Upper lobe of left lung (tissue), 6 donors: Measurements from ENCODE around the gene LAMTOR2. TPM values are rescaled to one million over a fixed set of nuclear protein-coding genes. Genes with fewer than 3 reads are reported as not detected.

Experiments
- ATAC-seq, 2 donors: fragments of 200-7000 bp; cut with Tn5 transposase; one replicate each; pipeline ENCODE4 v1.9.1; 2022; ENCODE audit warnings: mild to moderate bottlenecking in 2 of 2, moderate library complexity in 2 of 2; ENCODE audit not compliant: low FRiP score in 2 of 2
- DNase-seq, 2 donors: peaks; one replicate each; pipeline ENCODE4 v3.0.0-alpha.2; 2019 to 2020
- H3K27ac ChIP-seq, 4 donors: fragments of 200-600 bp; sonication (generic); one replicate each; pipeline ENCODE4 v1.5.1; 2016 to 2019
- H3K27me3 ChIP-seq, 4 donors: fragments of 200-600 bp; sonication (generic); one replicate each; pipeline ENCODE4 v1.5.1; 2017 to 2019
- H3K36me3 ChIP-seq, 4 donors: fragments of 200-600 bp; sonication (generic); one replicate each; pipeline ENCODE4 v1.5.1; 2016 to 2019
- H3K4me1 ChIP-seq, 4 donors: fragments of 200-600 bp; sonication (generic); one replicate each; pipeline ENCODE4 v1.5.1; 2018 to 2019
- H3K4me3 ChIP-seq, 4 donors: fragments of 200-600 bp; sonication (generic); one replicate each; pipeline ENCODE4 v1.5.1; 2017 to 2019; ENCODE audit warnings: mild to moderate bottlenecking in 2 of 4, moderate library complexity in 1 of 4
- H3K9me3 ChIP-seq, 4 donors: fragments of 200-600 bp; sonication (generic); one replicate each; pipeline ENCODE4 v1.5.1; 2018 to 2019
- CTCF ChIP-seq, 6 experiments: fragments of 450-650 bp in 4 of 6; fragments of 200-600 bp in 2 of 6; sonication (generic) in 2 of 6; IDR thresholded peaks; one replicate each; pipeline ENCODE4 v1.5.1; 2016 to 2019; ENCODE audit warnings: antibody characterized with exemption in 6 of 6
- EP300 ChIP-seq, 4 donors: sonication (generic); formaldehyde crosslinking; IDR thresholded peaks; one replicate each; pipeline ENCODE4 v1.5.1; 2017; ENCODE audit warnings: antibody characterized with exemption in 4 of 4, control low read depth in 2 of 4
- POLR2A ChIP-seq, 4 donors: fragments of 450-650 bp; IDR thresholded peaks; one replicate each; pipeline ENCODE4 v1.5.1; 2016 to 2017; ENCODE audit warnings: antibody characterized with exemption in 4 of 4, mild to moderate bottlenecking in 2 of 4
- POLR2AphosphoS5 ChIP-seq, 2 donors: sonication (generic); formaldehyde crosslinking; IDR thresholded peaks; one replicate each; pipeline ENCODE4 v1.5.1; 2017; ENCODE audit warnings: antibody characterized with exemption in 2 of 2
- WGBS, 2 donors: methylation state at CpG; one replicate each; pipeline ENCODE4 v1.1.5; 2017 to 2018; 5-methylcytosine and 5-hydroxymethylcytosine counted together
- total RNA-seq, 6 donors: library from RNA; depleted of rRNA in 4 of 6; stranded (reverse); fragments of >200 nt in 4 of 6; gene quantifications; one replicate each; pipeline versions ENCODE4 v1.1.0 to v1.2.1, GENCODE V29; 2016 to 2021
- donor health status: DM: no; HTN: no; CAD: no; lungs with moderate emphysema.
- donor health status: DM: no; HTN: yes; CAD: no; lungs with severe emphysema.

The LAMTOR2 gene
- total RNA-seq, 6 donors from 2014 or later: 35.6 to 84.5 (median 68.8) TPM

GRCh38 chr1:156056326-156056849 lies 1.8 kb downstream of the LAMTOR2 start:
- no peaks in the 10 kb centered on the region for H3K27me3 ChIP-seq
- 86 to 100% methylated on average over 1 of the region's 1 CpG for WGBS, 2 donors
- peak overlapping the region in 1 of 4 donors; percentile 90 for H3K27ac ChIP-seq
- H3K4me3 ChIP-seq: no peak overlapping the region
- no peaks in the 10 kb centered on the region for H3K9me3 ChIP-seq
- no peak for DNase-seq
- peaks cover 13 to 25% (median 20%) of the 10 kb centered on the region in 4 donors for H3K4me1 ChIP-seq
- TF ChIP-seq POLR2A (IDR thresholded peaks at IDR 0.05): no peak
- TF ChIP-seq EP300 (IDR thresholded peaks at IDR 0.05): no peak
- no peak for TF ChIP-seq POLR2AphosphoS5 (IDR thresholded peaks at IDR 0.05)
- no peak for TF ChIP-seq CTCF (IDR thresholded peaks at IDR 0.05)
- no peak for ATAC-seq
- H3K36me3 ChIP-seq: peaks cover 0 to 16% (median 6%) of the 10 kb centered on the region in 4 donors

- Histone ChIP-seq H3K36me3 (peaks cover 0 to 15% (median 6%) of the 10 kb centered on the region in 4 donors), H3K27ac (peak within 1 kb of the TSS in 3 of 4 donors; percentile 25 to 70 (median 70)), H3K9me3 (no peaks in the 10 kb centered on the region), H3K4me3 (peak within 1 kb of the TSS; percentile 9 to 54 (median 44)), H3K4me1 (peaks cover 0 to 10% (median 4%) of the 10 kb centered on the region in 4 donors), H3K27me3 (no peaks in the 10 kb centered on the region)
- DNase-seq (peak in 1 of 2 donors; percentile 89), ATAC-seq (peak; percentile 49 to 90)
- 48 to 56% methylated on average over 11 of the region's 11 CpGs for WGBS, 2 donors
- peak in 2 of 4 donors; percentile 29 to 64 for TF ChIP-seq POLR2A (IDR thresholded peaks at IDR 0.05)
- peak in 1 of 2 donors; percentile 43 for TF ChIP-seq POLR2AphosphoS5 (IDR thresholded peaks at IDR 0.05)
- TF ChIP-seq EP300 (IDR thresholded peaks at IDR 0.05): no peak
Observed at GRCh38 chr1:156060937-156061636, 6.5 kb downstream of the LAMTOR2 start, which contains the start of gene RAB25. RAB25 (plus strand) TSS chr1:156061160; CDS start chr1:156061401, 241 bp downstream.

GRCh38 chr1:156062189-156062588 lies 7.6 kb downstream of the LAMTOR2 start:
- no peaks in the 10 kb centered on the region for H3K9me3 ChIP-seq
- peaks cover 0 to 11% (median 6%) of the 10 kb centered on the region in 4 donors for H3K36me3 ChIP-seq
- peak overlapping the region in 3 of 4 donors; percentile 7 to 70 (median 25) for H3K27ac ChIP-seq
- peaks cover 0 to 10% (median 0%) of the 10 kb centered on the region in 4 donors for H3K4me1 ChIP-seq
- peak overlapping the region in 3 of 4 donors; percentile 38 to 54 (median 51) for H3K4me3 ChIP-seq
- DNase-seq (peak in 1 of 2 donors; percentile 35), ATAC-seq (no peak)
- no peaks in the 10 kb centered on the region for H3K27me3 ChIP-seq
- WGBS, 2 donors: 61 to 68% methylated on average over 3 of the region's 3 CpGs
- no peak for TF ChIP-seq POLR2A (IDR thresholded peaks at IDR 0.05)
- no peak for TF ChIP-seq POLR2AphosphoS5 (IDR thresholded peaks at IDR 0.05)
- no peak for TF ChIP-seq EP300 (IDR thresholded peaks at IDR 0.05)

GRCh38 chr1:156063997-156064285 lies 9.4 kb downstream of the LAMTOR2 start:
- Histone ChIP-seq H3K4me3 (no peak overlapping the region), H3K27me3 (no peaks in the 10 kb centered on the region), H3K36me3 (peaks cover 0 to 3% (median 0%) of the 10 kb centered on the region in 4 donors), H3K27ac (no peak overlapping the region), H3K4me1 (peaks cover 0 to 10% (median 0%) of the 10 kb centered on the region in 4 donors), H3K9me3 (no peaks in the 10 kb centered on the region)
- no peak for TF ChIP-seq POLR2AphosphoS5 (IDR thresholded peaks at IDR 0.05)
- no peak for TF ChIP-seq EP300 (IDR thresholded peaks at IDR 0.05)
- TF ChIP-seq CTCF (IDR thresholded peaks at IDR 0.05): no peak
- TF ChIP-seq POLR2A (IDR thresholded peaks at IDR 0.05): no peak
- WGBS, 2 donors: 67 to 82% methylated on average over 2 of the region's 2 CpGs
- no peak for DNase-seq
- no peak for ATAC-seq

- Histone ChIP-seq H3K36me3 (peaks cover 0 to 3% (median under 1%) of the 10 kb centered on the region in 4 donors), H3K27me3 (no peaks in the 10 kb centered on the region), H3K4me3 (no peak overlapping the region), H3K4me1 (peaks cover 0 to 10% (median 0%) of the 10 kb centered on the region in 4 donors), H3K9me3 (no peaks in the 10 kb centered on the region), H3K27ac (no peak overlapping the region)
- no peak for DNase-seq
- ATAC-seq: no peak
- 97 to 100% methylated on average over 2 of the region's 2 CpGs for WGBS, 2 donors
- TF ChIP-seq CTCF (IDR thresholded peaks at IDR 0.05) (no peak), EP300 (IDR thresholded peaks at IDR 0.05) (no peak), POLR2AphosphoS5 (IDR thresholded peaks at IDR 0.05) (no peak), POLR2A (IDR thresholded peaks at IDR 0.05) (no peak)
Observed at GRCh38 chr1:156064615-156065014, 10.0 kb downstream of the LAMTOR2 start.
